Astrocyte (in vitro differentiated cells and primary cell): ENCODE results near the gene EEF2KMT.

Experiments
- EZH2 ChIP-seq: IDR thresholded peaks from 2 replicates; pipeline ENCODE4 v1.6.1; 2012; ENCODE audit warnings: mild to moderate bottlenecking, low read length, inconsistent platforms; ENCODE audit not compliant: insufficient read depth
- TF ChIP-seq, protein P1 (sequence below): IDR thresholded peaks from 2 replicates; pipeline ENCODE4 v1.5.1; 2011; ENCODE audit warnings: low read depth, mild to moderate bottlenecking, inconsistent platforms, low read length, moderate library complexity; ENCODE audit not compliant: insufficient read depth

GRCh38 chr16:5035909-5036227, 61.7 kb downstream of the EEF2KMT start:
- no peak for TF ChIP-seq EZH2
- TF ChIP-seq, protein P1, sequence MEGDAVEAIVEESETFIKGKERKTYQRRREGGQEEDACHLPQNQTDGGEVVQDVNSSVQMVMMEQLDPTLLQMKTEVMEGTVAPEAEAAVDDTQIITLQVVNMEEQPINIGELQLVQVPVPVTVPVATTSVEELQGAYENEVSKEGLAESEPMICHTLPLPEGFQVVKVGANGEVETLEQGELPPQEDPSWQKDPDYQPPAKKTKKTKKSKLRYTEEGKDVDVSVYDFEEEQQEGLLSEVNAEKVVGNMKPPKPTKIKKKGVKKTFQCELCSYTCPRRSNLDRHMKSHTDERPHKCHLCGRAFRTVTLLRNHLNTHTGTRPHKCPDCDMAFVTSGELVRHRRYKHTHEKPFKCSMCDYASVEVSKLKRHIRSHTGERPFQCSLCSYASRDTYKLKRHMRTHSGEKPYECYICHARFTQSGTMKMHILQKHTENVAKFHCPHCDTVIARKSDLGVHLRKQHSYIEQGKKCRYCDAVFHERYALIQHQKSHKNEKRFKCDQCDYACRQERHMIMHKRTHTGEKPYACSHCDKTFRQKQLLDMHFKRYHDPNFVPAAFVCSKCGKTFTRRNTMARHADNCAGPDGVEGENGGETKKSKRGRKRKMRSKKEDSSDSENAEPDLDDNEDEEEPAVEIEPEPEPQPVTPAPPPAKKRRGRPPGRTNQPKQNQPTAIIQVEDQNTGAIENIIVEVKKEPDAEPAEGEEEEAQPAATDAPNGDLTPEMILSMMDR: no peak
